Smooth muscle cell (in vitro differentiated cells): ENCODE results near the gene SCN5A. TPM values are rescaled to one million over a fixed set of nuclear protein-coding genes. Genes with fewer than 3 reads are reported as not detected.

ENCODE experiments used
- DNase-seq: peaks from one replicate; lab custom pipeline; 2025; ENCODE audit not compliant: unreplicated experiment; lab: John Stamatoyannopoulos, UW
- H2AFZ ChIP-seq: fragments of 200-600 bp; sonication (generic); 2 replicates; pipeline ENCODE4 v1.6.0; 2016; ENCODE audit warnings: antibody characterized with exemption, low read depth, mild to moderate bottlenecking
- H3F3A ChIP-seq: fragments of 200-600 bp; sonication (generic); 2 replicates; pipeline ENCODE4 v1.6.0; 2017; ENCODE audit warnings: antibody characterized with exemption, low read depth
- H3K27ac ChIP-seq: fragments of 200-600 bp; sonication (generic); 2 replicates; pipeline ENCODE4 v1.5.1; 2016; ENCODE audit warnings: low read depth, mild to moderate bottlenecking
- H3K27me3 ChIP-seq: fragments of 200-600 bp; sonication (generic); 2 replicates; pipeline ENCODE4 v1.6.1; 2016; ENCODE audit warnings: low read depth, mild to moderate bottlenecking
- H3K36me3 ChIP-seq: fragments of 200-600 bp; sonication (generic); 2 replicates; pipeline ENCODE4 v1.5.1; 2016; ENCODE audit warnings: low read depth
- H3K4me1 ChIP-seq: fragments of 200-600 bp; sonication (generic); 2 replicates; pipeline ENCODE4 v1.5.1; 2016; ENCODE audit warnings: low read depth
- H3K4me2 ChIP-seq: fragments of 200-600 bp; sonication (generic); 2 replicates; pipeline ENCODE4 v1.6.0; 2016; ENCODE audit warnings: mild to moderate bottlenecking
- H3K4me3 ChIP-seq: fragments of 200-600 bp; sonication (generic); 2 replicates; pipeline ENCODE4 v1.5.1; 2016; ENCODE audit warnings: mild to moderate bottlenecking
- H3K79me2 ChIP-seq: fragments of 200-600 bp; sonication (generic); 2 replicates; pipeline ENCODE4 v1.6.0; 2016; ENCODE audit warnings: low read depth, mild to moderate bottlenecking
- H3K9ac ChIP-seq: fragments of 200-600 bp; sonication (generic); 2 replicates; pipeline ENCODE4 v1.6.0; 2016; ENCODE audit warnings: low read depth
- H3K9me3 ChIP-seq: fragments of 200-600 bp; sonication (generic); replicated peaks from 2 replicates; pipeline ENCODE4 v1.5.1; 2016; ENCODE audit warnings: low read depth
- H4K20me1 ChIP-seq: fragments of 200-600 bp; sonication (generic); 2 replicates; pipeline ENCODE4 v1.6.0; 2016; ENCODE audit warnings: low read depth
- CTCF ChIP-seq: fragments of 200-600 bp; sonication (generic); IDR thresholded peaks from 2 replicates; pipeline ENCODE4 v1.5.1; 2017; ENCODE audit warnings: borderline replicate concordance, mild to moderate bottlenecking, antibody characterized with exemption; ENCODE audit not compliant: insufficient read depth, poor library complexity, severe bottlenecking
- WGBS: methylation state at CpG from one replicate; pipeline ENCODE4 v1.1.7; 2016; ENCODE audit warnings: low lambda C conversion rate; 5-methylcytosine and 5-hydroxymethylcytosine counted together
- polyA plus RNA-seq: library from polyadenylated mRNA; unstranded; fragments of >200 nt; fragmentation: Nextera tagmentation; extraction: Ambion mirVana; gene quantifications from 2 replicates; pipeline ENCODE4 v1.2.1, GENCODE V29; 2016
- total RNA-seq: library from RNA; depleted of rRNA; stranded (reverse); fragments of >200 nt; gene quantifications from 2 replicates; pipeline ENCODE4 v1.2.3, GENCODE V29; 2014

Gene SCN5A
- total and polyA plus RNA-seq, 2 experiments from 2014 or later, result 0.93 to 3.4 TPM

- no peak overlapping the region for H3K9ac ChIP-seq
- no peaks in the 10 kb centered on the region for H3F3A ChIP-seq
- no peaks in the 10 kb centered on the region for H3K36me3 ChIP-seq
- no peaks in the 10 kb centered on the region for H3K27me3 ChIP-seq
- no peak for TF ChIP-seq CTCF
- no peak for DNase-seq
- H3K4me1 ChIP-seq, result no peaks in the 10 kb centered on the region
- no peak overlapping the region for H3K27ac ChIP-seq
- 93% methylated on average over 9 of the region's 9 CpGs for WGBS
- no peaks in the 10 kb centered on the region for H4K20me1 ChIP-seq
- no peak overlapping the region for H3K4me2 ChIP-seq
- no peak overlapping the region for H3K4me3 ChIP-seq
- H3K79me2 ChIP-seq, result no peaks in the 10 kb centered on the region
- no peak overlapping the region for H2AFZ ChIP-seq
- H3K9me3 ChIP-seq, result no peaks in the 10 kb centered on the region
These were observed 70.9 kb downstream of the SCN5A start for GRCh38 chr3:38578551-38578950.

GRCh38 chr3:38578081-38578475 lies 71.4 kb downstream of the SCN5A start:
- TF ChIP-seq CTCF, result no peak
- DNase-seq, result no peak
- H3K4me2 ChIP-seq, result no peak overlapping the region
- no peak overlapping the region for H3K27ac ChIP-seq
- no peaks in the 10 kb centered on the region for H3F3A ChIP-seq
- H3K4me1 ChIP-seq, result no peaks in the 10 kb centered on the region
- no peak overlapping the region for H3K4me3 ChIP-seq
- no peaks in the 10 kb centered on the region for H4K20me1 ChIP-seq
- 92% methylated on average over 4 of the region's 4 CpGs for WGBS
- H3K79me2 ChIP-seq, result no peaks in the 10 kb centered on the region
- no peaks in the 10 kb centered on the region for H3K9me3 ChIP-seq
- H3K9ac ChIP-seq, result no peak overlapping the region
- H3K36me3 ChIP-seq, result no peaks in the 10 kb centered on the region
- H3K27me3 ChIP-seq, result no peaks in the 10 kb centered on the region
- no peak overlapping the region for H2AFZ ChIP-seq

- Histone ChIP-seq H3F3A (no peaks in the 10 kb centered on the region), H2AFZ (no peak overlapping the region), H3K9ac (no peak overlapping the region), H3K4me3 (no peak overlapping the region), H3K4me1 (no peaks in the 10 kb centered on the region), H3K4me2 (no peak overlapping the region), H3K79me2 (no peaks in the 10 kb centered on the region), H3K27ac (no peak overlapping the region), H3K9me3 (no peaks in the 10 kb centered on the region), H3K36me3 (no peaks in the 10 kb centered on the region), H4K20me1 (no peaks in the 10 kb centered on the region), H3K27me3 (no peaks in the 10 kb centered on the region)
- WGBS, result 82% methylated on average over 8 of the region's 8 CpGs
- TF ChIP-seq CTCF, result no peak
- no peak for DNase-seq
These were observed 72.0 kb downstream of the SCN5A start for GRCh38 chr3:38577371-38578080.
